ENCODE results near the gene CNTNAP2. TPM values are rescaled to one million over a fixed set of nuclear protein-coding genes. Genes with fewer than 3 reads are reported as not detected.

The CNTNAP2 gene
- total and polyA plus RNA-seq, 9 of the 15 experiments (the other 6 are each of a cell fraction or from before 2014, with no cell fraction given): 0.04 to 0.62 (median 0.09) TPM; not detected in 4

- CTCF ChIA-PET (ENCODE audit: low intra/inter-chr PET ratio): no interaction called here
- Histone ChIP-seq H3K36me3 (ENCODE audit: control insufficient read depth, insufficient read depth, low read length) (no peaks in the 10 kb centered on the region), H3K9ac (ENCODE audit: insufficient read depth in 1 of 2, low read depth in 2 of 2, low read length in 2 of 2) (no peak overlapping the region), H3K79me2 (ENCODE audit: control insufficient read depth, insufficient read depth, low read length) (no peaks in the 10 kb centered on the region), H3K4me3 (no peak overlapping the region), H3K27ac (ENCODE audit: extremely low read depth, low read depth, low read length) (no peak overlapping the region), H2AFZ (ENCODE audit: low read depth, low read length) (no peak overlapping the region), H3K9me3 (replicated peaks; ENCODE audit: control insufficient read depth, insufficient read depth, low read depth, low read length) (no peaks in the 10 kb centered on the region; the same call in 1 of the 2 replicates), H4K20me1 (replicated peaks; ENCODE audit: control insufficient read depth, insufficient read depth, low read length) (no peaks in the 10 kb centered on the region), H3K4me1 (replicated peaks in 1 of 2; ENCODE audit: control insufficient read depth in 2 of 2, insufficient read depth in 2 of 2, low read length in 2 of 2) (no peaks in the 10 kb centered on the region), H3K9me1 (ENCODE audit: control insufficient read depth, insufficient read depth, low read length) (no peaks in the 10 kb centered on the region), H3K27me3 (ENCODE audit: control insufficient read depth in 2 of 2, insufficient read depth in 2 of 2, low read length in 2 of 2) (no peaks in the 10 kb centered on the region), H3K4me2 (ENCODE audit: insufficient read depth, low read length) (no peak overlapping the region)
- DNase-seq (ENCODE audit: extremely low read depth in 1 of 4, low spot score in 3 of 4) (no peak), FAIRE-seq (no peak), ATAC-seq (no peak)
- WGBS (ENCODE audit: insufficient coverage, low coverage, missing lambda C conversion rate): 3% methylated on average over 3 of the region's 3 CpGs
- intact Hi-C loops (cut with micrococcal nuclease) (no loop called here), in situ Hi-C loops (cut with MboI) (no loop called here)
- POLR2A ChIA-PET: no interaction called here
- TF ChIP-seq RB1 (IDR thresholded peaks at IDR 0.05; ENCODE audit: low read depth): no peak
- no peak for TF ChIP-seq E2F6 (IDR thresholded peaks at IDR 0.05; ENCODE audit: borderline replicate concordance in 1 of 2, extremely low read depth in 1 of 2, insufficient read depth in 1 of 2, insufficient read length in 1 of 2, low read depth in 1 of 2, low read length in 1 of 2, poor library complexity in 1 of 2, severe bottlenecking in 1 of 2)
- no TSS peak for BruUV-seq (replicated peaks)
Measured at GRCh38 chr7:147509035-147509501, 1392.5 kb downstream of the CNTNAP2 start.

- BruUV-seq (replicated peaks): no TSS peak
- no peak overlapping the region for H3K27ac ChIP-seq (ENCODE audit: extremely low read depth, low read depth, low read length)
- ChIA-PET POLR2A (no interaction called here), CTCF (ENCODE audit: low intra/inter-chr PET ratio) (no interaction called here)
- WGBS (ENCODE audit: insufficient coverage, low coverage, missing lambda C conversion rate): 2% methylated on average over 4 of the region's 4 CpGs
- no peak overlapping the region for H3K4me3 ChIP-seq
- no peaks in the 10 kb centered on the region for H3K36me3 ChIP-seq (ENCODE audit: control insufficient read depth, insufficient read depth, low read length)
- peak; percentile 15 for FAIRE-seq
- intact Hi-C loops (cut with micrococcal nuclease): no loop called here
- no peaks in the 10 kb centered on the region for H4K20me1 ChIP-seq (replicated peaks; ENCODE audit: control insufficient read depth, insufficient read depth, low read length)
- no peaks in the 10 kb centered on the region for H3K4me1 ChIP-seq (replicated peaks in 1 of 2; ENCODE audit: control insufficient read depth in 2 of 2, insufficient read depth in 2 of 2, low read length in 2 of 2)
- H3K9me3 ChIP-seq (replicated peaks; ENCODE audit: control insufficient read depth, insufficient read depth, low read depth, low read length): no peaks in the 10 kb centered on the region; the same call in none of the 2 replicates
- in situ Hi-C loops (cut with MboI): no loop called here
- no peak overlapping the region for H3K4me2 ChIP-seq (ENCODE audit: insufficient read depth, low read length)
- no peak for DNase-seq (ENCODE audit: extremely low read depth in 1 of 4, low spot score in 3 of 4)
- H3K9ac ChIP-seq (ENCODE audit: insufficient read depth in 1 of 2, low read depth in 2 of 2, low read length in 2 of 2): no peak overlapping the region
- H3K27me3 ChIP-seq (ENCODE audit: control insufficient read depth in 2 of 2, insufficient read depth in 2 of 2, low read length in 2 of 2): no peaks in the 10 kb centered on the region
- no peak overlapping the region for H2AFZ ChIP-seq (ENCODE audit: low read depth, low read length)
- ATAC-seq: no peak
- no peaks in the 10 kb centered on the region for H3K9me1 ChIP-seq (ENCODE audit: control insufficient read depth, insufficient read depth, low read length)
- H3K79me2 ChIP-seq (ENCODE audit: control insufficient read depth, insufficient read depth, low read length): no peaks in the 10 kb centered on the region
- no peak for TF ChIP-seq HINFP (tag; conservative IDR thresholded peaks at IDR 0.05; ENCODE audit: low read depth)
- no peak for TF ChIP-seq SAFB (IDR thresholded peaks at IDR 0.05; ENCODE audit: borderline replicate concordance, low read depth, low read length)
- TF ChIP-seq HBP1 (CRISPR knock-in tag; IDR thresholded peaks at IDR 0.05): no peak
- TF ChIP-seq RBM34 (IDR thresholded peaks at IDR 0.05; ENCODE audit: borderline replicate concordance, insufficient read depth, low read length): no peak
- TF ChIP-seq EZH2 (IDR thresholded peaks at IDR 0.05; ENCODE audit: borderline replicate concordance, low read depth, low read length): no peak
- TF ChIP-seq KLF6 (CRISPR knock-in tag; IDR thresholded peaks at IDR 0.05; ENCODE audit: borderline replicate concordance): no peak
- TF ChIP-seq BDP1 (IDR thresholded peaks at IDR 0.05; ENCODE audit: insufficient read depth, insufficient read length): no peak
Measured at GRCh38 chr7:147509541-147510200, 1393.1 kb downstream of the CNTNAP2 start.
